WERI-Rb-1 (cell line): ENCODE data around the gene SOAT2.
"Not testable (repeated sequence)": the region's sequence is repeated elsewhere in the genome, so short reads cannot be mapped to it uniquely, and the experiment has no call there.

Experiments
- DNase-seq: peaks from one replicate; pipeline ENCODE4 v3.0.0-alpha.2; 2020
- H3K27ac ChIP-seq: fragments of 250-450 bp; sonication (Bioruptor Pico); 2 replicates; pipeline ENCODE4 v1.5.1; 2020; ENCODE audit warnings: mild to moderate bottlenecking, moderate library complexity
- H3K27me3 ChIP-seq: fragments of 250-450 bp; sonication (Bioruptor Pico); 2 replicates; pipeline ENCODE4 v1.5.1; 2021; ENCODE audit warnings: mild to moderate bottlenecking, low read depth, moderate library complexity; ENCODE audit not compliant: insufficient read depth, severe bottlenecking
- H3K36me3 ChIP-seq: fragments of 250-450 bp; sonication (Bioruptor Pico); 2 replicates; pipeline ENCODE4 v1.5.1; 2020; ENCODE audit warnings: mild to moderate bottlenecking, moderate library complexity
- H3K4me3 ChIP-seq: 2 replicates; pipeline ENCODE4 v1.5.1; 2011; ENCODE audit warnings: low read depth, mild to moderate bottlenecking, control low read depth, low read length
- H3K9me3 ChIP-seq: fragments of 250-450 bp; sonication (Bioruptor Pico); 2 replicates; pipeline ENCODE4 v1.5.1; 2021; ENCODE audit warnings: mild to moderate bottlenecking, moderate library complexity; ENCODE audit not compliant: severe bottlenecking
- TF ChIP-seq, protein P1 (sequence below): IDR thresholded peaks from 2 replicates; pipeline ENCODE4 v1.5.1; 2011; ENCODE audit warnings: low read depth, mild to moderate bottlenecking, control low read depth, inconsistent platforms, low read length

SOAT2 gene

GRCh38 chr12:53090105-53090504 lies 13.2 kb upstream of the SOAT2 start:
- H3K36me3 ChIP-seq = no peaks in the 10 kb centered on the region
- TF ChIP-seq, protein P1, sequence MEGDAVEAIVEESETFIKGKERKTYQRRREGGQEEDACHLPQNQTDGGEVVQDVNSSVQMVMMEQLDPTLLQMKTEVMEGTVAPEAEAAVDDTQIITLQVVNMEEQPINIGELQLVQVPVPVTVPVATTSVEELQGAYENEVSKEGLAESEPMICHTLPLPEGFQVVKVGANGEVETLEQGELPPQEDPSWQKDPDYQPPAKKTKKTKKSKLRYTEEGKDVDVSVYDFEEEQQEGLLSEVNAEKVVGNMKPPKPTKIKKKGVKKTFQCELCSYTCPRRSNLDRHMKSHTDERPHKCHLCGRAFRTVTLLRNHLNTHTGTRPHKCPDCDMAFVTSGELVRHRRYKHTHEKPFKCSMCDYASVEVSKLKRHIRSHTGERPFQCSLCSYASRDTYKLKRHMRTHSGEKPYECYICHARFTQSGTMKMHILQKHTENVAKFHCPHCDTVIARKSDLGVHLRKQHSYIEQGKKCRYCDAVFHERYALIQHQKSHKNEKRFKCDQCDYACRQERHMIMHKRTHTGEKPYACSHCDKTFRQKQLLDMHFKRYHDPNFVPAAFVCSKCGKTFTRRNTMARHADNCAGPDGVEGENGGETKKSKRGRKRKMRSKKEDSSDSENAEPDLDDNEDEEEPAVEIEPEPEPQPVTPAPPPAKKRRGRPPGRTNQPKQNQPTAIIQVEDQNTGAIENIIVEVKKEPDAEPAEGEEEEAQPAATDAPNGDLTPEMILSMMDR = no peak

DNA sequence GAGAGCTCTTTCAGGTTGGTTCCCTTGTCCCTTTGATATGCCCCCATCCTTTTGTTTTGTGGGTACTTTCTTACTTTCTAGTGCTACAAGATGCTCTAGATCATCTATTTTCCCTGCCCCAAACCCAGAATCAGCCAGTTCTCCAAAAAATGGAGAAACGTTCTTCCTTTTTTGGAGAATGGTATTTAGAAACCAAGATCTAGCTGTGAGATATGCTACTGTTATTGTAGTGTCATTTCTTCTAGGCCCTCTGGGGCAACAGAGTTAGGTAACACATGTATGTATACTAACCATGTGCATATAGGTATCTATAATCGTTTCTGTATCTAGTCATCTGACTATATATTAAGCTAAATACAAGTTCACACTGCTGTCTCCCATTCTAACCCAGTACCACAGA lies 12.7 kb upstream of the SOAT2 start:
- H3K27me3 ChIP-seq = no peaks in the 10 kb centered on the region
- no peak overlapping the region for H3K4me3 ChIP-seq
- no peak for DNase-seq
- H3K27ac ChIP-seq = no peak overlapping the region
- H3K36me3 ChIP-seq = no peaks in the 10 kb centered on the region
- H3K9me3 ChIP-seq = no peaks in the 10 kb centered on the region
- TF ChIP-seq, protein P1 = no peak

More at GRCh38 chr12:53090105-53090504, 13.2 kb upstream of the SOAT2 start:
- Histone ChIP-seq H3K27ac (no peak overlapping the region), H3K4me3 (no peak overlapping the region), H3K9me3 (no peaks in the 10 kb centered on the region), H3K27me3 (no peaks in the 10 kb centered on the region)
- no peak for DNase-seq

DNA sequence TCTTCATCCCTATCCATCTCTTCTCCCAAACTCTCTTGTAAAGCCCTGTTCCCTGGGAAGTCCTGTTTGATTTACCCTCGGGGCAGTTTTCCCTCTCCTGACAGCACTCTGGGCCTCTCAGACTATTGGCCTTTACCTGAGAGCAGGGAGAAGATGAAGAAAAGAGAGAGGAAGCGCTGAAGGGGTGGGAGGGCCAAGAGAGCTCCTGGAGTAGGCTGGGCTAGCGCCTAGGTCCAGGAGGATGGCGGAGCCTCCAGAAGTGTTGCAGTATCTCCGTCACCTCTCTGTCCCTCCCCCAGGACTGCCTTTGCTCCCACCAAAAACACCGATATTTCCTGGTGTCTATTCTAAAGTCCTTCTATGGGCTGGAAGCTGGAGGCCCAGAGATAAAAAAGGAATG lies 11.5 kb upstream of the SOAT2 start:
- H3K27ac ChIP-seq = no peak overlapping the region
- TF ChIP-seq, protein P1 = no peak
- H3K4me3 ChIP-seq = no peak overlapping the region
- no peak for DNase-seq
- peaks cover 7% of the 10 kb centered on the region for H3K27me3 ChIP-seq
- no peaks in the 10 kb centered on the region for H3K9me3 ChIP-seq
- H3K36me3 ChIP-seq = no peaks in the 10 kb centered on the region

- no peaks in the 10 kb centered on the region for H3K9me3 ChIP-seq
Measured at GRCh38 chr12:53093777-53094393, 9.4 kb upstream of the SOAT2 start.

DNA sequence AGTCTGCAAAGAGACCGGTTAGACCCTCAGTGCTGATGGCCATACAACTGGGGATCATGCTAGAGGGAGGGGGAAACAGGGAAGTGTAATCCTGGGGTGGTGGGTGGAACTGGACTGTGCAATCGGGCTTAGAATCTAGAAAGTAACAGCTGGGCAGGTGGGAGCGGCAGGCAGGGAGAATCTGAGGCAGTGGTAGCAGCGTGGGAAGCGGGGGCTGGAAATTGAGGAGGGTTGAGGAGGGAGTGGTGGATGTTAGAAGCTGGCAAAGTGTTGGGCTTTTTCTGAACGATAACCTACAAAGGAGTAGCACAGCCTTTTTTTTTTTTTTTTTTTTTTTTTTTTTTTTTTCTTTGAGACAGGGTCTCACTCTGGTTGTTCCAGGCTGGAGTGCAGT lies 8.9 kb upstream of the SOAT2 start:
- Histone ChIP-seq H3K27me3 (peaks cover 29% of the 10 kb centered on the region), H3K36me3 (no peaks in the 10 kb centered on the region), H3K27ac (no peak overlapping the region), H3K4me3 (no peak overlapping the region), H3K9me3 (no peaks in the 10 kb centered on the region)
- no peak for DNase-seq
- TF ChIP-seq, protein P1 = no peak

More at GRCh38 chr12:53093777-53094393, 9.4 kb upstream of the SOAT2 start:
- peaks cover 29% of the 10 kb centered on the region for H3K27me3 ChIP-seq
- no peaks in the 10 kb centered on the region for H3K36me3 ChIP-seq
- DNase-seq = no peak
- no peak overlapping the region for H3K27ac ChIP-seq
- H3K4me3 ChIP-seq = no peak overlapping the region
- TF ChIP-seq, protein P1 = no peak

- not testable (repeated sequence) for H3K36me3 ChIP-seq, H3K4me3 ChIP-seq, DNase-seq, H3K27ac ChIP-seq, H3K9me3 ChIP-seq
- peaks cover 29% of the 10 kb centered on the region for H3K27me3 ChIP-seq
Measured at GRCh38 chr12:53094796-53095595, 8.3 kb upstream of the SOAT2 start.

DNA sequence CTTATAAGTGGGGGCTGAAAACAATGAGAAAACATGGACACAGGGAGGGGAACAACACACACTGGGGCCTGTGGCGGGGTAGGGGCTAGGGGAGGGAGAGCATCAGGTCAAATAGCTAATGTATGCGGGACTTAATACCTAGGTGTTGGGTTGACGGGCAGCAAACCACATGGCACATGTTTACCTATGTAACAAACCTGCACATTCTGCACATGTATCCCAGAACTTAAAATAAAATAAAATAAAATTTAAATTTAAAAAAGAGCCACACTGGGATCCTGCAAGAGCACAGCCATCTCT lies 7.7 kb upstream of the SOAT2 start:
- not testable (repeated sequence) for H3K9me3 ChIP-seq, H3K27ac ChIP-seq, H3K4me3 ChIP-seq, DNase-seq, H3K36me3 ChIP-seq
- H3K27me3 ChIP-seq = peaks cover 29% of the 10 kb centered on the region
